HG03469 (cell line): Measurements from ENCODE around the gene ZSWIM9.

Source experiments
- ATAC-seq: cut with Tn5 transposase; IDR thresholded peaks from one replicate; pipeline ENCODE4 v1.9.1; 2021; ENCODE audit warnings: mild to moderate bottlenecking, moderate library complexity, moderate number of reproducible peaks; ENCODE audit not compliant: unreplicated experiment

ZSWIM9 gene

DNA sequence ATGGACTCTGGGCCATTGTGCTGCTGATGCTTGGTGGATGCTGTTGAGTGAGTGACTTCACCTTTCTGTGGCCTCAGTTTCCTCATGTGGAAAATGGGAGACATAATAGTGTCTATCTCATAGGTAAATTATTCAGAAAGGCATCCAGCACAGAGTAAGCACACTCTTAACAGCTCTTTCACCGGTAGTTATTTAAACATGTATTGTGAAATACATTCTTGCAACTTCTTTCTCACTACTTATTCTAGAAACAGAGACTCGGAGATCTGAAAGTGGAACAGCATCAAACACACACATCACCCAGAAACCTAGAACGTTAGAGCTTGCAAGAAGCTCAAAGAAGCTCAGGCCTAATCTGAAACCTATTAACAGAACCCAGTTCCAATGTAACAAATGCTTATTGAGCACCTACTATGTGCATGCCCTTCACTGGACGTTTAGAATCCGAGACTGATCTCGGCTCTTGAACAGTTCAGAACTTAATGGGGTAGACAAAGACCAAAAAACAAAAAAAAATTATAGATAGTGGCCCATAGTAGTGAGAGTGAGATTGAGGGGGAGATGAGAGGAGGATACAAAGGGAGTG lies 4.1 kb downstream of the ZSWIM9 start:
- no peak for ATAC-seq

GRCh38 chr19:48175578-48175977 lies 5.1 kb downstream of the ZSWIM9 start:
- ATAC-seq = no peak

- no peak for ATAC-seq
These were observed 5.7 kb downstream of the ZSWIM9 start for GRCh38 chr19:48176226-48176625.

DNA sequence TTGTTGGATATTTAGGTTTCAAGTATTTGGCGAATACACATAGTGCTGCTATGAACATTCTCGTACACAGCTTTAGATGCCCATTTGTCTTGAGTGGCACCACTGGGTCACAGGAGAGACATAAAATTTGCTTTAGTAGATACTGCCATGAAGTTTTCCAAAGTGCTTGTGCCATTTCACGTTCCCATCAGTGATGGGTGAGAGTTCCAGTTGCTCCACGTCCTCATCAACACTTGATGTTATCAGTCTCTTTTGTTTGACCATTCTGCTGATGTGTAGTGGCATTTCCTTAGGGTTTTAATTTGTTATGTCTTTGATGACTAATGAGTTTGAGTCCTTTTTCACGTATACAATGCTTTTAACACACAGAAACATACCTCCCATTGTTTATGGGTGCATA lies 11.0 kb downstream of the ZSWIM9 start:
- no peak for ATAC-seq

DNA sequence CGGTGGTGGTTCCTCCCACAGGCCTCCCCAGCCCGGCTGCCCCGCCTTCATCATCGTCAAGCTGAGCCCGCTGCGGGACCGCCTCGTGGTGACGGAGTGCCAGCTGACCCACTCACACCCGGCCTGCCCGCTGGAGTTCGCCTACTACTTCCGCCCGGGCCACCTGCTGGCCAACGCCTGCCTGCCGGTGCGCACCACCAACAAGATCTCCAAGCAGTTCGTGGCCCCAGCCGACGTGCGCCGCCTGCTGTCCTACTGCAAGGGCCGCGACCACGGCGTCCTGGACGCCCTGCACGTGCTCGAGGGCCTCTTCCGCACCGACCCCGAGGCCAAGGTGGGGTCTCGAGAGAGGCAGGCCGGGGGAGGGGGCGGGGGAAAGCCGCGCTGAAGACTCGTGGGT lies 12.0 kb downstream of the ZSWIM9 start:
- ATAC-seq = no peak

- no peak for ATAC-seq
These were observed 12.9 kb downstream of the ZSWIM9 start for GRCh38 chr19:48183356-48183755.

- no peak for ATAC-seq
These were observed 15.5 kb downstream of the ZSWIM9 start for GRCh38 chr19:48186015-48186414.

DNA sequence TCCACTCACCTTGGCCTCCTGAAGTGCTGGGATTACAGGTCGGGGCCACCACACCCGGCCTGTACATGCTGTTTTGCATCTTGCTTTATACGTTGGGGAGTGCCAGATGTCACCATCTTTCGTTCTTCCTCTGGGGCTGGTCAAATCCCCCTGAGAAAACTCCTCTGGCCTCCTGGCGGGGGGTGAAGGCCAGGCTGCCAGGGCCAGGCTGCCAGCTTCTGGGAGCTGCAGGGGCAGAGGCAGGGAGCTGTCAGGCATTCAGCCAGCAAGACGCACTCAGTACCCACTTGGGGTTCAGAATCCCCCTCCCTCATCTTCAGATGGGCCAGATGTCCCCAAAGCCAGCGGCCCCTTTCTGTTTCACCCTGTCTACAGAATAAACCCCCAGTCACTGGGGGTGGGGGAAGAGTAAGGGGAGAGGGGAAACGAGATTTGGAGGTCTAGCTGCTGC lies 16.1 kb downstream of the ZSWIM9 start:
- no peak for ATAC-seq

DNA sequence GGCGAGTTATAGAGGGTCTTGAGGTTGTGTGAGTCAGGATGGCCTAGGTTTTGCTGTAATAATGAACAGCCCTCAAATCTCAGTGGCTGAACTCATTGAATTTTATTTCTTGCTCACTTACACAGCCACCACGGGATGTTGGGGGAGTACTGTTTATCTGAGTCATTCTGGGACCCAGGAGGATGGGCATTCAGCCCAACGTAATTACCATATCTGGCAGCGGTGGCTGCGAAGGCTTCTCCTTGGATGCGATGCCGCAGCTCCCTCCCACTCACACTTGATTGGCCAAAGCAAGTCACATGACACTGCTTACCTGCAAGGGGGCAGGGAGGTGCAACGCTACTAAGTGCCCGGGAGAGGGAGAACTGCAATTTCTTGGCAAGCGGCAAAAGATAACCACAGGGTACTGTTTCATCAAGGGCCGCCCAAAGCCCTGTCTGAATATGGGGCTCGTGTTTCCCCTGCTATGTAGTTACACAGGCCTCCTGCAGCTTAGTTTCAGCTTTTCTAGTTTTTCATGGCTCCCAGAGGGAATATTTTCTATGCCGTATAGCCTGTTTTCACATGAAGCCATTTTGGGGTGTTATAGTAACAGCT lies 19.9 kb downstream of the ZSWIM9 start:
- no peak for ATAC-seq

DNA sequence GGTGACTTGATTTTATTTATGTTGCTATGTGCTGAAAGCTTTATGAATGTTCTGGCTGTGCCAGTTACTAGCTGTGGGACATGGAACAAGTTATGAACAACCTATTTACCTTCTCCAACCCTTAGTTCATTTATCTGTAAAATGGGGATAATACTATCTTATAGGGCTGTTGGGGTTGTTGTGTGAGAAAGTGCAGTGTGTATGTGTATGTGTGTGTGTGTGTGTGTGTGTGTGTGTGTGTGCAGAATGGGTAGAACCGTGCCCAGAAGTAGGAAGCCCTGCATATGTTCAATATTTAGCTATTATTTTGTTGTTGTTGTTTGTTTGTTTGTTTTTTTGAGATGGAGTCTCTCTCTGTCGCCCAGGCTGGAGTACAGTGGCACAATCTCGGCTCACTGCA lies 20.4 kb downstream of the ZSWIM9 start:
- ATAC-seq = no peak

- no peak for ATAC-seq
These were observed 22.3 kb downstream of the ZSWIM9 start for GRCh38 chr19:48192750-48193149.

DNA sequence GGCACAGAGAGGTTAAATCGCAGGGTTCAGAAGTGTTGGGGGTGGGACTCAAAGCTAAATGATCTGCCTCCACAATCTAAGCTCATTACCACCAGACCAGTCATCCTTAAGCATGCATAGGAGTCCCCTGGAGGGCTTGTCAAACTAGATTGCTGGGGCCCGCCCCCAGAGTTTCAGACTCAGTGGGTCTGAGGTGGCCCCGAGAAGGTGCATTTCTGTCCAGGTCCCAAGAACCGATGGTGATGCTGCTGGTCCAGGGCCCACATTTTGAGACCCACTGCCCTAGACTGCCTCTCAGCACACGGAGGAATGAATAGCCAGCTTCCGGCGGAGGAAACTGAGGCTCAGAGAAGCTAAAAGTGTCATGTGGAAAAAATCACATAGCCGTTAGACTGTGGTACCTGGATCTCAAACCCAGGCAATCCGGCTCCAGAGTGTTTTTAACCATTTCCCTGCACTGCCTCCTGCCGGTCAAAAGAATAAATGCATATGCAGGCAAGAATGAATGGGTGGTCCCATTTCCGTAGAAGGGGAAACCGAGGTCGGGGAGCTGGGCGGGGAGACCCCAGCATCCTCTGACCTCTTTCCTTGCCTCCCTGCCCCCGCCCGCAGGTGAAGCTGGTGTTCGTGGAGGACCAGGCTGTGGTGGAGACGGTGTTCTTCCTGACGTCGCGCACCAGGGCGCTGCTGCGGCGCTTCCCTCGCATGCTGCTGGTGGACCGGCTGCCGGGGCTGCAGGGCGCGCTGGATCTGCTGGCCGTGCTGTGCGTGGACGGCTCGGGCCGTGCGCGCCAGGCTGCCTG lies 23.8 kb downstream of the ZSWIM9 start:
- no peak for ATAC-seq

DNA sequence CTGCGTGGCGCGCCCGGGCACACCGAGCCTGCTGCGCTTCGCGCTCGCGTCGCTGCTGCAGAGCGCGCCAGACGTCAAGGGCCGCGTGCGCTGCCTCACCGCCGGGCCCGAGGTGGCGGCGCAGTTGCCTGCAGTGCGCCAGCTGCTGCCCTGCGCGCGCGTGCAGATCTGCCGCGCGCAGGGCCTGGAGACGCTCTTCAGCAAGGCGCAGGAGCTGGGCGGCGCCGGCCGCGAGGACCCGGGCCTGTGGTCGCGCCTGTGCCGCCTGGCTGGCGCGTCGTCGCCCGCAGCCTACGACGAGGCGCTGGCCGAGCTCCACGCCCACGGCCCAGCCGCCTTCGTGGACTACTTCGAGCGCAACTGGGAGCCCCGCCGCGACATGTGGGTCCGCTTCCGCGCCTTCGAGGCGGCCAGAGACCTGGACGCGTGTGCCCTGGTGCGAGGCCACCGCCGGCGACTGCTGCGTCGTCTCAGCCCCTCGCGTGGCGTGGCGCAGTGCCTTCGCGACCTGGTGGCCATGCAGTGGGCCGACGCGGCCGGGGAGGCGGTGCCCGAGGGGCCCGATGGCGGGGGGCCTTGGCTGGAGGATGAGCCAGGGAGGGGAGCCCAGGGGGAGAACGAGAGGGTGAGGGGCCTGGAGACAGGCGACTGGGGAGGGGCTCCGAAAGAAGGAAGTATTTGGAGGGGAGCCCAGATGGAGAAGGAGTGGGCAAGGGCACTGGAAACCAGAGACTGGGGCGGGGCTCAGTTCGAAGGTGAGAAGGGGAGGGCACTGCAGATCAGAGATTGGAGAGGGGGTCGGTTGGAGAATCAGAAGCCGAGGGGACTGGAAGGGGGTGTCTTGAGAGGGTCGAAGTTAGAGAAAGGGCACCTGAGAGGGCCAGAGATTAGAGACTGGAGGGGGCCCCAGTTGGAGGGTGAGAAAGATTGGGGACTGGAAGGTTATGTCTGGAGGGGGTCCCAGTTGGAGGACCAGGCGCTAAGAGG lies 24.7 kb downstream of the ZSWIM9 start:
- ATAC-seq = no peak

GRCh38 chr19:48196321-48196763 lies 25.9 kb downstream of the ZSWIM9 start:
- no peak for ATAC-seq

DNA sequence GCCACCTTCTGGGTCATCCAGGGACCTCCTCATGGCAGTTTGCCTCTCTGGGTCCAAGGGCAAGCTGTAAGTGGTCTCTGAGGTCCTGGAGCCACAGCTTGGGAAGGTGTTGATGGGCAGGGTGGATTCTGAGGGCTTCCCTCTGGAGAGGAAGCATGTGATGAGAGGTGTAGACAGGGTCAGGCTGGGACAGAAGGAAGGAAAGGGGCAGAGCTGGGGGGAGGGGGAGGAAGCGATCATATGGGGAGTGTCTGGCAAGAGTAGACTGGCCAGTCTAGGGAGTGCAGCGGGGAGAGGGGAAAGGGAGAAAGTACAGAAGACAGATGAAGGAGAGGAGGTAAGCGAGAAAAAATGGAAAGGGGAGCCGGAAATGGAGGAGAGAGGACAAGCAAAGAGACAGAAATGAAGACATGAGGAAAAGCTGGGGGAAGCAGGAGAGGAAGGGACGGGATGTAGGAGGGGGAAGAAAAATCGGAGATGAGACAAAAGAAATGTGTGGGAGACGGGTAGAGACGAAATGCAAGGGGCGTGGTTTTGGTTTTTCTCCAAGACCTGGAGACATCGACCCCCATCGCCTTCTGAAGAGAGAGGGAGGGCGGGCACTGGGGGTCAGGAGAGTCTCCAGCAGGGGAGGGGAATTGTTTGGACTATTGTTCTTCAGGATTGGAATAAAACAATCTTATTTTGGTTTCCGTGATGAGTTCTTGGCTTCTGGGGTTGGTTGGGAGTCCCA lies 26.6 kb downstream of the ZSWIM9 start:
- no peak for ATAC-seq

GRCh38 chr19:48203222-48203793 lies 32.8 kb downstream of the ZSWIM9 start:
- ATAC-seq = no peak

DNA sequence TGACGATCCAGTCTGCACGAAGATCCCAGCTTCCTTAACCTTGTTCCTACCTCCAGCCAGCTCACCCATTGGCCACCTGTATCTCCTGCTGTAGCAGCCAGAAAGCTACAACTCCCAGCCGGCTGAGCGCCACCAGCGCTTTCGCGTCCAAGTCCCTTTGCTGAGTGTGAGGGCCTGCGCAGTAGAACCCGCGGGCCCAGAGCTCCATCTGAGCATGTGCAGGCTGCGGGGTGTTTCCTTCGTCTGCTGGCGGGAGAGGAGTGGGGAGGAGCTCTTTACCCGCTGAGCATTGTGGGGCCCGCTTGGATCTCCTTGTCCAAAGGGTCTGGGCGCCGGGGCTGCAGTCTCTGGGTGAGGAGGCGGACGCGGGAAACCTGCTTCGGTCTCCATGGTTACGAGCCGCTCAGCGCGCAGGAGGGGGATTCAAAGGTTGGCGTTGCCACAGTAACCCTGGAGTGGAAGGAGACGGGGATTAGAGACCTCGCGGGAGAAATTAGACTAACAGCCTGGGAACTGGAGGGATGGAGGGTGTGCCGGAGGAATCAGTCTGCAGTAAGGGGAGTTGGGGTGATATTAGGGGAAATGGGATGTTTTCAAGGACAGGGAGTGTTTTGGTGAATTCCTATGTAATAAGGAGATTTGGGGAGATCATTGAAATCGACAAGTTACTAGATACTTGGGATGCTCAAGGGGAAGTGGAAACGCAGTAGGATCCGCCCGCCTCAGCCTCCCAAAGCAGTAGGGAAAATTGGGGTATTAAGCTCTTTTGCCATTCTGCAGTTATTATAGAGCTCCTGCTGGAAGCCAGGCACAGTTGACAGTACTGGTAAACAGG lies 33.5 kb downstream of the ZSWIM9 start:
- ATAC-seq = peak; percentile 56

DNA sequence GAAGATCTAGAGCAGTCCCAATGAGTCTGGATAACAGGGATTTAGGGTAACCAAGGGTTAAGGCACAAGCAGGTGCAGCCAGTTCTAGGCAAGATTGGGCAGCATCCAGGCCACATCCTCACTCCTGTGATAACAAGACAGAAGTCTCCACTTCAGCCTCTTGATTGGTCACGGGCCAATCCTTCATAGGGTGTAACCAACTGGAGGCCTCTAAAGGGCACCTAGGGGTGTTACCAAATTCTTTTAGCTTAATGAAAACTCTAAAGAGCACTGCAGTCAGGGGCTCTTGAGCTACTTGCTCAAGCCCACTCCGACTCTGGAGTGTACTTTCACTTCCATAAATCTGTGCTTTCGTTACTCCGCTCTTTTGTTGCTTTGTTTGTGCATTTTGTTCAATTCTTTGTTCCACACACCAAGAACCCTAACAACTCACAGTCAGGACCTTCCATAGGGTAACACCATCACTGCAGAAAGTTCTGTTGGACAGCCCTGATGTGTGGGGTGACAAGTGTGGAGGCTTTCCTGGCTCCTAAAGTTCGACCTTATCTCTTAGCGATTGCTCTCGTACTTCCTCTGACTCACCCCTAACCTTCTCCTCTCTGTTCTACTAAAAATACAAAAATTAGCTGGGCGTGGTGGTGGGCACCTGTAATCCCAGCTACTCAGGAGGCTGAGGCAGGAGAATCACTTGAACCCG lies 36.1 kb downstream of the ZSWIM9 start:
- ATAC-seq = no peak
